ENCODE data around the gene DHRS2.

DNA sequence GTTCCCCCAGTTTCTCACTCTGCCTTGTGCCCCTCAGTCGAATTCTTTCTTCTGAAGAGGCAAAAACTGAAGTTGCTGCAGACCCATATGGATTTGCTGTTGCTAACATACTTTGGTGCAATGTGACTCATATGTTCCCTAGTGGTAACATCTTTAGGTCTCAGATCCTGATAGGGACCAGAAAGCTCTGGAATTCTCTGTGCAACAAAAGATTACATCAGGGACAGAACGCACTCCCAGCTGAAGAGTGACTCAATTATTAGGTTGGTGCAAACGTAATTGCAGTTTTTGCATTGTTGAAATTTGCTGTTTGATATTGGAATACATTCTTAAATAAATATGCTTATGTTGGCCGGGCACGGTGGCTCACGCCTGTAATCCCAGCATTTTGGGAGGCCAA, 8.2 kb upstream of the DHRS2 start:
- no peak for TF ChIP-seq EZH2phosphoT487 (IDR thresholded peaks at IDR 0.05; ENCODE audit: insufficient read depth, low read depth)
- TF ChIP-seq EZH2 (IDR thresholded peaks at IDR 0.05; ENCODE audit: insufficient read depth, poor library complexity, severe bottlenecking), result no peak

Data from GM23248 (cell line).